Prostate gland (tissue), 2 donors: ENCODE data around the gene KIAA1586.

Experiments
- POLR2AphosphoS5 ChIP-seq: sonication (generic); formaldehyde crosslinking; IDR thresholded peaks from one replicate; pipeline ENCODE4 v1.6.1; 2017; ENCODE audit warnings: antibody characterized with exemption
- TF ChIP-seq, protein P1 (sequence below), 4 experiments: fragments of 200-600 bp in 2 of 4; fragments of 450-650 bp in 2 of 4; sonication (generic) in 2 of 4; IDR thresholded peaks; 1 replicate in 3 of 4; 2 replicates in 1 of 4; pipeline ENCODE4 v1.5.1; 2016 to 2019; ENCODE audit warnings: antibody characterized with exemption in 4 of 4, mild to moderate bottlenecking in 2 of 4, moderate library complexity in 2 of 4

DNA sequence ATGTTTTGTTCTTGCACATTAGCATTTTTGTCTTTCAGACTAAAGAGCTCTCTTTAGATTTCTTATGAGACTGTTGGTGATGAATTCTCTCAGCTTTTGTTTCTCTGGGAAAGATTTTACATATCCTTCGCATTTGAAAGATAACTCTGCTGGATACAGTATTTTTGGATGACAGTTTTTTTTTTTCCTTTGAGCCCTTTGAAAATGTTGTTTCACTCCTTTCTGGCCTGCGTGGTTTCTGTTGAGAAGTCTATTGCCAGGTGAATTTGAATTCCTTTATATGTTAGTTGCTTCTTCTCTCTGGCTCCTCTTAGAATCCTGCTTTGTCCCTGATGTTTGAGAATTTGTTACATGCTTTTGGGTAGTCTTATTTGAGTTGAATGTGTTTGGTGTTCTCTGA lies 22.2 kb upstream of the KIAA1586 start:
- TF ChIP-seq, protein P1, sequence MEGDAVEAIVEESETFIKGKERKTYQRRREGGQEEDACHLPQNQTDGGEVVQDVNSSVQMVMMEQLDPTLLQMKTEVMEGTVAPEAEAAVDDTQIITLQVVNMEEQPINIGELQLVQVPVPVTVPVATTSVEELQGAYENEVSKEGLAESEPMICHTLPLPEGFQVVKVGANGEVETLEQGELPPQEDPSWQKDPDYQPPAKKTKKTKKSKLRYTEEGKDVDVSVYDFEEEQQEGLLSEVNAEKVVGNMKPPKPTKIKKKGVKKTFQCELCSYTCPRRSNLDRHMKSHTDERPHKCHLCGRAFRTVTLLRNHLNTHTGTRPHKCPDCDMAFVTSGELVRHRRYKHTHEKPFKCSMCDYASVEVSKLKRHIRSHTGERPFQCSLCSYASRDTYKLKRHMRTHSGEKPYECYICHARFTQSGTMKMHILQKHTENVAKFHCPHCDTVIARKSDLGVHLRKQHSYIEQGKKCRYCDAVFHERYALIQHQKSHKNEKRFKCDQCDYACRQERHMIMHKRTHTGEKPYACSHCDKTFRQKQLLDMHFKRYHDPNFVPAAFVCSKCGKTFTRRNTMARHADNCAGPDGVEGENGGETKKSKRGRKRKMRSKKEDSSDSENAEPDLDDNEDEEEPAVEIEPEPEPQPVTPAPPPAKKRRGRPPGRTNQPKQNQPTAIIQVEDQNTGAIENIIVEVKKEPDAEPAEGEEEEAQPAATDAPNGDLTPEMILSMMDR (IDR thresholded peaks at IDR 0.05), result no peak
- no peak for TF ChIP-seq POLR2AphosphoS5
